DOHH2 (cell line): ENCODE results near the gene CABYR.

Experiments
- H3F3A ChIP-seq: fragments of 200-600 bp; sonication (generic), shearing (Covaris generic); 2 replicates; pipeline ENCODE4 v1.6.0; 2016; ENCODE audit warnings: antibody characterized with exemption, mild to moderate bottlenecking; ENCODE audit not compliant: control insufficient read depth, insufficient read depth
- H3K27ac ChIP-seq: fragments of 200-600 bp; sonication (generic); 2 replicates; pipeline ENCODE4 v1.5.1; 2014; ENCODE audit warnings: low read depth, mild to moderate bottlenecking, low read length, moderate library complexity
- H3K27me3 ChIP-seq: fragments of 200-600 bp; sonication (generic); 2 replicates; pipeline ENCODE4 v1.6.1; 2014; ENCODE audit warnings: mild to moderate bottlenecking, low read length, mixed read lengths; ENCODE audit not compliant: control insufficient read depth
- H3K36me3 ChIP-seq: fragments of 200-600 bp; sonication (generic); 2 replicates; pipeline ENCODE4 v1.6.1; 2014; ENCODE audit warnings: mild to moderate bottlenecking, low read length, moderate library complexity, mixed read lengths; ENCODE audit not compliant: control insufficient read depth
- H3K4me1 ChIP-seq: fragments of 200-600 bp; sonication (generic); 2 replicates; pipeline ENCODE4 v1.6.1; 2014; ENCODE audit warnings: mild to moderate bottlenecking, low read length, mixed read lengths; ENCODE audit not compliant: control insufficient read depth
- H3K4me2 ChIP-seq: fragments of 200-600 bp; sonication (generic); 2 replicates; pipeline ENCODE4 v1.6.0; 2014; ENCODE audit warnings: mild to moderate bottlenecking, low read length, moderate library complexity
- H3K4me3 ChIP-seq: fragments of 200-600 bp; sonication (generic); 2 replicates; pipeline ENCODE4 v1.5.1; 2014; ENCODE audit warnings: mild to moderate bottlenecking, low read length, mixed read lengths
- H3K79me2 ChIP-seq: fragments of 200-600 bp; sonication (generic); 2 replicates; pipeline ENCODE4 v1.6.1; 2014; ENCODE audit warnings: mild to moderate bottlenecking, low read length, mixed read lengths; ENCODE audit not compliant: control insufficient read depth
- H3K9me2 ChIP-seq: fragments of 200-600 bp; sonication (generic); replicated peaks from 2 replicates; pipeline ENCODE4 v1.6.1; 2014; ENCODE audit warnings: mild to moderate bottlenecking, low read length, mixed read lengths; ENCODE audit not compliant: control insufficient read depth
- H3K9me3 ChIP-seq: fragments of 200-600 bp; sonication (generic); 2 replicates; pipeline ENCODE4 v1.6.1; 2014; ENCODE audit warnings: antibody characterized with exemption, low read length, mixed read lengths; ENCODE audit not compliant: control insufficient read depth, insufficient read depth
- H4K20me1 ChIP-seq: fragments of 200-600 bp; sonication (generic); 2 replicates; pipeline ENCODE4 v1.6.0; 2014; ENCODE audit warnings: low read depth, mild to moderate bottlenecking, antibody characterized with exemption, low read length, moderate library complexity; ENCODE audit not compliant: control insufficient read depth, insufficient read depth
- EZH2phosphoT487 ChIP-seq: fragments of 200-600 bp; sonication (generic); IDR thresholded peaks from 2 replicates; pipeline ENCODE4 v1.6.1; 2017; ENCODE audit warnings: borderline replicate concordance, mild to moderate bottlenecking, antibody characterized with exemption, low read length, moderate library complexity, mixed read lengths
- TF ChIP-seq, protein P1 (sequence below): fragments of 200-600 bp; sonication (generic); IDR thresholded peaks from one replicate; pipeline ENCODE4 v1.5.1; 2014; ENCODE audit warnings: antibody characterized with exemption, mild to moderate bottlenecking, low read depth, low read length; ENCODE audit not compliant: poor library complexity, severe bottlenecking

The CABYR gene

DNA sequence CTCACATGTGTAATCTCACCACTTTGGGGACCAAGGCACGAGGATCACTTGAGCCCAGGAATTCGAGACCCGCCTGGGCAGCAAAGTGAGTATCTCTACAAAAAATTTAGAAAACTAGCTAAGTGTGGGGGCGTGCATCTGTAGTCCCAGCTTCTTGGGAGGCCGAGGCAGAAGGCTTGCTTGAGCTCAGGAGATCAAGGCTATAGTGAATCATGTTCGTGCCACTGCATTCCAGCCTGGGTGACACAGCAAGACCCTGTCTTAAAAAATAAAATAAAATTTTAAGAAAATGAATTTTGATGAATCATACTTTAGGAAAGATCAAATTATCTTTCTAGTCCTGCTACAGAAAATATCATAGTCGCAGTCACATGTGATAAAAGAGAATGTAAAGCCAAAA is 46.9 kb downstream of the CABYR start:
- H4K20me1 ChIP-seq, result no peaks in the 10 kb centered on the region
- H3K9me3 ChIP-seq, result no peaks in the 10 kb centered on the region
- no peaks in the 10 kb centered on the region for H3K79me2 ChIP-seq
- no peaks in the 10 kb centered on the region for H3K9me2 ChIP-seq
- no peaks in the 10 kb centered on the region for H3K4me1 ChIP-seq
- H3K4me2 ChIP-seq, result no peak overlapping the region
- H3K4me3 ChIP-seq, result no peak overlapping the region
- H3K27ac ChIP-seq, result no peak overlapping the region
- no peaks in the 10 kb centered on the region for H3K36me3 ChIP-seq
- no peaks in the 10 kb centered on the region for H3F3A ChIP-seq
- H3K27me3 ChIP-seq, result 0 out of 2 replicates have a peak, but pooled peaks cover 12% of the 10 kb centered on the region
- no peak for TF ChIP-seq EZH2phosphoT487
- TF ChIP-seq, protein P1, sequence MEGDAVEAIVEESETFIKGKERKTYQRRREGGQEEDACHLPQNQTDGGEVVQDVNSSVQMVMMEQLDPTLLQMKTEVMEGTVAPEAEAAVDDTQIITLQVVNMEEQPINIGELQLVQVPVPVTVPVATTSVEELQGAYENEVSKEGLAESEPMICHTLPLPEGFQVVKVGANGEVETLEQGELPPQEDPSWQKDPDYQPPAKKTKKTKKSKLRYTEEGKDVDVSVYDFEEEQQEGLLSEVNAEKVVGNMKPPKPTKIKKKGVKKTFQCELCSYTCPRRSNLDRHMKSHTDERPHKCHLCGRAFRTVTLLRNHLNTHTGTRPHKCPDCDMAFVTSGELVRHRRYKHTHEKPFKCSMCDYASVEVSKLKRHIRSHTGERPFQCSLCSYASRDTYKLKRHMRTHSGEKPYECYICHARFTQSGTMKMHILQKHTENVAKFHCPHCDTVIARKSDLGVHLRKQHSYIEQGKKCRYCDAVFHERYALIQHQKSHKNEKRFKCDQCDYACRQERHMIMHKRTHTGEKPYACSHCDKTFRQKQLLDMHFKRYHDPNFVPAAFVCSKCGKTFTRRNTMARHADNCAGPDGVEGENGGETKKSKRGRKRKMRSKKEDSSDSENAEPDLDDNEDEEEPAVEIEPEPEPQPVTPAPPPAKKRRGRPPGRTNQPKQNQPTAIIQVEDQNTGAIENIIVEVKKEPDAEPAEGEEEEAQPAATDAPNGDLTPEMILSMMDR, result no peak

DNA sequence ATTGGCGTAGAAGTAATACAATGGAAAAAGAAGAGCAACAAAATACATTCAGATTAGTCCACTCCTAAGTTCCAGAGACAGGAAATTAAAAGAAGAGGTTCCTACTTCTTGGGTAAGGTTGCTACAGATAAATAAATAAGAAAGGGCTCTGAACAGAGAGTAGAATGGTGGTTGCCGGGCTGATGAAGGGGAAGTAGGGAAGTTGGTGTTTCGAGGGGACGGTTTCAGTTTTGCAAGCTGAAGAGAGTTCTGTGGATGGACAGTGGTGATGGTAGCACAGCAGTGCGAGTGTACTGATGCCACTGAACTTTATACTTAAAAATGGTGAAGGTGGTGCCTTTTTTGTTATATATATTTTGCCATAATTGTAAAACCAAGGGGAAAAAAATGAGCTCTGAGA is 48.2 kb downstream of the CABYR start:
- Histone ChIP-seq H3K79me2 (no peaks in the 10 kb centered on the region), H3K27ac (no peak overlapping the region), H3K4me1 (no peaks in the 10 kb centered on the region), H3K9me2 (no peaks in the 10 kb centered on the region), H3F3A (no peaks in the 10 kb centered on the region), H3K4me2 (no peak overlapping the region), H3K4me3 (no peak overlapping the region), H3K9me3 (no peaks in the 10 kb centered on the region), H3K27me3 (peaks cover 17% of the 10 kb centered on the region), H3K36me3 (no peaks in the 10 kb centered on the region), H4K20me1 (no peaks in the 10 kb centered on the region)
- no peak for TF ChIP-seq EZH2phosphoT487
- TF ChIP-seq, protein P1, result no peak

DNA sequence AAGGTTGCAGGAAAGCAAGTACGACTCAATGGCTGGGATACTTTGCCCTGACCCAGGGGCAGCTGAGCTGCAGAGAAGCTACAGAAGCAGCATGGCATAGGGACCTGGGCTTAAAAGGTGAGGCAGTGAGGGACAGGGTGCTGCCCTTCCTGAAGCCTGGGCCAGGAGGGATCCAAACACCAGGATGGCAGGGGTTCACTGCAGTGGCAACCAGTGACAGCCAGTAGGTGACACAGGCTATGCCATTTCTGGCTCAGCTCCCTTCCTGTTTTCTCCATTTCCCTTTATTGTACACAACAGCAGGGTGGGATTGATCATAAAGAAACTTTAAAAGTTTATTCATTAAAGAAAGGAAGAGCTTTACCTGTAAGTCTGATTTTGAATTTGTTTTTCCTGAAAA is 48.8 kb downstream of the CABYR start:
- no peaks in the 10 kb centered on the region for H3K9me2 ChIP-seq
- H3K4me3 ChIP-seq, result no peak overlapping the region
- H3F3A ChIP-seq, result no peaks in the 10 kb centered on the region
- H3K79me2 ChIP-seq, result no peaks in the 10 kb centered on the region
- no peak for TF ChIP-seq EZH2phosphoT487
- TF ChIP-seq, protein P1, result no peak
- H3K27ac ChIP-seq, result no peak overlapping the region
- no peak overlapping the region for H3K4me2 ChIP-seq
- H3K36me3 ChIP-seq, result no peaks in the 10 kb centered on the region
- no peaks in the 10 kb centered on the region for H4K20me1 ChIP-seq
- no peaks in the 10 kb centered on the region for H3K4me1 ChIP-seq
- no peaks in the 10 kb centered on the region for H3K9me3 ChIP-seq
- H3K27me3 ChIP-seq, result peaks cover 22% of the 10 kb centered on the region

DNA sequence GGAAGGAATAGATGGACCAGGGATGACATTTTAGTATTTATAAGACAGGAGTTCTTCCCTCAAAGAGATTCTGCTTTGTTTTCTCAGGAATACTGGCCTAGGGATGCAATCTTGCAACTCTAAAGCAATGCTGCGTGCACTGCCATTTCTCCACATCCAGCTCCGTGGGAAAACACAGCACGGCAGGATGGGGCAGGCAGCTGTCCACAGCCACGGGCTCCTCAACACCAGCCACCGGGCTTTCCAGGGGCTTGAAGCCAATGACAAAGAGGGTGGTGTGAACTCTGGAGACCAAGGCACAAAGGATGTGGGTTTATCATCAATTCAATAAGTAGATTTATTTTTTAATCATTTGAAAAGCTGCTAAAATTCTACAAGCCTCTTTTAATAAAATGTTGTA is 49.3 kb downstream of the CABYR start:
- TF ChIP-seq, protein P1, result no peak
- no peaks in the 10 kb centered on the region for H3K79me2 ChIP-seq
- no peak overlapping the region for H3K27ac ChIP-seq
- H4K20me1 ChIP-seq, result no peaks in the 10 kb centered on the region
- no peaks in the 10 kb centered on the region for H3K36me3 ChIP-seq
- H3K4me3 ChIP-seq, result no peak overlapping the region
- no peaks in the 10 kb centered on the region for H3F3A ChIP-seq
- no peaks in the 10 kb centered on the region for H3K9me3 ChIP-seq
- H3K27me3 ChIP-seq, result peaks cover 22% of the 10 kb centered on the region
- H3K4me1 ChIP-seq, result no peaks in the 10 kb centered on the region
- no peak overlapping the region for H3K4me2 ChIP-seq
- H3K9me2 ChIP-seq, result no peaks in the 10 kb centered on the region
